HEK293T (cell line): ENCODE data around the gene ZXDC.

Experiments
- ARNT ChIP-seq: fragments of 450-650 bp; IDR thresholded peaks from 2 replicates; pipeline ENCODE4 v1.6.1; 2017; ENCODE audit warnings: mild to moderate bottlenecking
- FOXM1 ChIP-seq: fragments of 450-650 bp; IDR thresholded peaks from 2 replicates; pipeline ENCODE4 v1.6.1; 2017; ENCODE audit warnings: mild to moderate bottlenecking, borderline replicate concordance
- L3MBTL2 ChIP-seq: fragments of 450-650 bp; conservative IDR thresholded peaks from 2 replicates; pipeline ENCODE4 v1.6.1; 2016; ENCODE audit warnings: mild to moderate bottlenecking

DNA sequence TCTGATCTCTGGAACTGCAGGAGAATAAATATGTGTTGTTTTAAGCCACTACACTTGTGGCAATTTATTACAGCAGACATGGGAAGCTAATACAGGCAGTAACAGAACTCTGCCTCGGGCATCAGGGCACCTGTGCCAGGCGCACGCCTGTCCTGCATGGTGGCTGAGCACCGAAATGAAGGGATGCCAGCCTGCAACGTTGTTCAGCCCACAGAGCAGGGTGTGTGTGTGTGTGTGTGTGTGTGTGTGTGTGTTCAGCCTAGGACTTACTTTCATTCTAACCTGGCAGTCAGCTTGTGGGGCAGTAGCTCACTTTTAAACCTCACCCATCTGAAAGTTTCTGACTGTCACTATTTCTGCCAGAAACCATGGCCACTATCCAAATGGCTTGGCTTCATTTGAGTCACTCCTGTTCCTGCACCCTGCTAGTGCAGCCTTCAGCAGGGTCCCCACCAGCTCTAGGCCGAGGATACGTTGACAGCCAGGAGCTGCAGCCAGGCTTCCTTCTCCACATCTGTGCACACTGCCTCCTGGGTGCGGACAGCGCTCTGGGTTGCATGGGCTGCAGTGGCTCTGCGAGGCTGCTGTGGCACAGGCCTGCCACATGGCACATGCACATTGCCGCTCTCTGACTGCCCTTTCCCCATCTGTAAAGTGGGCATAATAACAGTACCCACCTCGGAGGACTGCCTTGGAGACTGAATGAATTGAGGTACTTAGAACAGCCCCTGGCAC lies 37.4 kb upstream of the ZXDC start:
- TF ChIP-seq L3MBTL2 (no peak), ARNT (no peak), FOXM1 (no peak)
